GM23338 (cell line): Measurements from ENCODE around the gene THSD4. TPM values are rescaled to one million over a fixed set of nuclear protein-coding genes. Genes with fewer than 3 reads are reported as not detected.

Experiments
- ATAC-seq: fragments of 200-7000 bp; cut with Tn5 transposase; 3 replicates; pipeline ENCODE4 v1.9.1; 2020
- DNase-seq: peaks from one replicate; pipeline ENCODE4 v3.0.0-alpha.2; 2015; ENCODE audit warnings: low spot score
- H2AFZ ChIP-seq: fragments of 200-600 bp; sonication (generic); 2 replicates; pipeline ENCODE4 v1.8.0; 2016; ENCODE audit warnings: antibody characterized with exemption, mild to moderate bottlenecking, moderate library complexity
- H3F3A ChIP-seq: fragments of 200-600 bp; sonication (generic); replicated peaks from 2 replicates; pipeline ENCODE4 v1.8.0; 2017; ENCODE audit warnings: antibody characterized with exemption, mixed run types, low read depth
- H3K27ac ChIP-seq: fragments of 200-600 bp; sonication (generic); 2 replicates; pipeline ENCODE4 v1.6.1; 2016; ENCODE audit warnings: low read depth
- H3K27me3 ChIP-seq: fragments of 200-600 bp; sonication (generic); 2 replicates; pipeline ENCODE4 v1.8.0; 2016; ENCODE audit warnings: mild to moderate bottlenecking, mixed run types, moderate library complexity; ENCODE audit not compliant: insufficient read depth
- H3K36me3 ChIP-seq: fragments of 200-600 bp; sonication (generic); 2 replicates; pipeline ENCODE4 v1.8.0; 2016; ENCODE audit warnings: mild to moderate bottlenecking; ENCODE audit not compliant: insufficient read depth
- H3K4me1 ChIP-seq: fragments of 200-600 bp; sonication (generic); 2 replicates; pipeline ENCODE4 v1.8.0; 2016; ENCODE audit warnings: mild to moderate bottlenecking, moderate library complexity; ENCODE audit not compliant: insufficient read depth
- H3K4me2 ChIP-seq: fragments of 200-600 bp; sonication (generic); 2 replicates; pipeline ENCODE4 v1.7.1; 2017; ENCODE audit warnings: mixed run types
- H3K4me3 ChIP-seq: fragments of 200-600 bp; sonication (generic); 2 replicates; pipeline ENCODE4 v1.6.1; 2016; ENCODE audit warnings: mixed run types
- H3K79me2 ChIP-seq: fragments of 200-600 bp; sonication (generic); replicated peaks from 2 replicates; pipeline ENCODE4 v1.8.0; 2017; ENCODE audit warnings: mild to moderate bottlenecking; ENCODE audit not compliant: insufficient read depth
- H3K9me2 ChIP-seq: fragments of 200-600 bp; sonication (generic); 2 replicates; pipeline ENCODE4 v1.8.0; 2017; ENCODE audit not compliant: insufficient read depth
- H4K20me1 ChIP-seq: fragments of 200-600 bp; sonication (generic); replicated peaks from 2 replicates; pipeline ENCODE4 v1.8.0; 2017; ENCODE audit warnings: mild to moderate bottlenecking; ENCODE audit not compliant: insufficient read depth
- H3K27ac Mint-ChIP-seq: 2 replicates; pipeline ENCODE4 v1.8.0; 2020; ENCODE audit warnings: inconsistent platforms, mild to moderate bottlenecking, moderate library complexity, mixed read lengths
- H3K27me3 Mint-ChIP-seq: 3 replicates; pipeline ENCODE4 v1.8.0; 2022; ENCODE audit warnings: low read depth, mild to moderate bottlenecking, moderate library complexity, mixed read lengths, inconsistent platforms; ENCODE audit not compliant: insufficient read depth, poor library complexity
- H3K36me3 Mint-ChIP-seq: 3 replicates; pipeline ENCODE4 v1.8.0; 2021; ENCODE audit warnings: low read depth, mild to moderate bottlenecking, inconsistent platforms, moderate library complexity, mixed read lengths
- H3K4me1 Mint-ChIP-seq: 3 replicates; pipeline ENCODE4 v1.8.0; 2020; ENCODE audit warnings: mild to moderate bottlenecking, inconsistent platforms, mixed read lengths
- H3K4me3 Mint-ChIP-seq: 3 replicates; pipeline ENCODE4 v1.8.0; 2021; ENCODE audit warnings: moderate library complexity, mild to moderate bottlenecking, inconsistent platforms, mixed read lengths
- H3K9me3 Mint-ChIP-seq: 3 replicates; pipeline ENCODE4 v1.8.0; 2020; ENCODE audit warnings: moderate library complexity, mild to moderate bottlenecking, inconsistent platforms, mixed read lengths
- ETS1 ChIP-seq: IDR thresholded peaks from 2 replicates; pipeline ENCODE4 v1.6.1; 2016; ENCODE audit warnings: antibody characterized with exemption
- EZH2phosphoT487 ChIP-seq: fragments of 200-600 bp; sonication (generic); IDR thresholded peaks from one replicate; pipeline ENCODE4 v1.8.1; 2018; ENCODE audit warnings: antibody characterized with exemption; ENCODE audit not compliant: unreplicated experiment
- JUNB ChIP-seq: IDR thresholded peaks from one replicate; pipeline ENCODE4 v1.6.1; 2016; ENCODE audit warnings: antibody characterized with exemption; ENCODE audit not compliant: unreplicated experiment
- STAT1 ChIP-seq: IDR thresholded peaks from one replicate; pipeline ENCODE4 v1.6.1; 2016; ENCODE audit warnings: antibody characterized with exemption; ENCODE audit not compliant: unreplicated experiment
- ZNF462 ChIP-seq: fragments of 250-450 bp; sonication (Bioruptor Pico); IDR thresholded peaks from 2 replicates; pipeline ENCODE4 v1.5.0; 2020; ENCODE audit warnings: mild to moderate bottlenecking, moderate library complexity
- polyA plus RNA-seq: library from polyadenylated mRNA; unstranded; fragments of >200 nt; fragmentation: Nextera tagmentation; extraction: Ambion mirVana; gene quantifications from 2 replicates; pipeline ENCODE4 v1.2.1, GENCODE V29; 2016
- total RNA-seq: library from RNA; depleted of rRNA; stranded (reverse); fragments of >200 nt; shearing (Covaris generic); gene quantifications from 2 replicates; pipeline ENCODE4 v1.2.3, GENCODE V29; 2014

Gene THSD4
- total and polyA plus RNA-seq, 2 experiments from 2014 or later = 2.0 to 7.4 TPM

GRCh38 chr15:71133747-71134472, 18.6 kb downstream of the THSD4 start:
- peaks cover 24% of the 10 kb centered on the region for H3K4me1 Mint-ChIP-seq
- no peaks in the 10 kb centered on the region; the same call in 2 of the 3 replicates for H3K36me3 Mint-ChIP-seq
- no peaks in the 10 kb centered on the region; the same call in 2 of the 3 replicates for H3K9me3 Mint-ChIP-seq

More at GRCh38 chr15:71133747-71134472, 18.6 kb downstream of the THSD4 start:
- 0 out of 2 replicates have a peak, but pooled peaks cover 3% of the 10 kb centered on the region for H4K20me1 ChIP-seq
- no peak for TF ChIP-seq ZNF462 (CRISPR knock-in tag)
- no peak for TF ChIP-seq ETS1
- no peak for TF ChIP-seq JUNB
- no peak for TF ChIP-seq STAT1
- TF ChIP-seq EZH2phosphoT487 = no peak
- H3K4me3 Mint-ChIP-seq = no peak overlapping the region
- no peaks in the 10 kb centered on the region for H3F3A ChIP-seq
- no peaks in the 10 kb centered on the region for H3K36me3 ChIP-seq
- H3K4me1 ChIP-seq = no peaks in the 10 kb centered on the region
- peak overlapping the region; percentile 31 for H3K27ac Mint-ChIP-seq
- no peak overlapping the region for H3K4me2 ChIP-seq
- H2AFZ ChIP-seq = no peak overlapping the region
- H3K27me3 ChIP-seq = no peaks in the 10 kb centered on the region
- H3K27me3 Mint-ChIP-seq = peaks cover 2% of the 10 kb centered on the region
- H3K9me2 ChIP-seq = peaks cover 7% of the 10 kb centered on the region
- H3K27ac ChIP-seq = no peak overlapping the region
- ATAC-seq (no peak), DNase-seq (no peak)
- no peak overlapping the region for H3K4me3 ChIP-seq
- H3K79me2 ChIP-seq = no peaks in the 10 kb centered on the region
